ENCODE data around the gene SMARCD1.

DNA sequence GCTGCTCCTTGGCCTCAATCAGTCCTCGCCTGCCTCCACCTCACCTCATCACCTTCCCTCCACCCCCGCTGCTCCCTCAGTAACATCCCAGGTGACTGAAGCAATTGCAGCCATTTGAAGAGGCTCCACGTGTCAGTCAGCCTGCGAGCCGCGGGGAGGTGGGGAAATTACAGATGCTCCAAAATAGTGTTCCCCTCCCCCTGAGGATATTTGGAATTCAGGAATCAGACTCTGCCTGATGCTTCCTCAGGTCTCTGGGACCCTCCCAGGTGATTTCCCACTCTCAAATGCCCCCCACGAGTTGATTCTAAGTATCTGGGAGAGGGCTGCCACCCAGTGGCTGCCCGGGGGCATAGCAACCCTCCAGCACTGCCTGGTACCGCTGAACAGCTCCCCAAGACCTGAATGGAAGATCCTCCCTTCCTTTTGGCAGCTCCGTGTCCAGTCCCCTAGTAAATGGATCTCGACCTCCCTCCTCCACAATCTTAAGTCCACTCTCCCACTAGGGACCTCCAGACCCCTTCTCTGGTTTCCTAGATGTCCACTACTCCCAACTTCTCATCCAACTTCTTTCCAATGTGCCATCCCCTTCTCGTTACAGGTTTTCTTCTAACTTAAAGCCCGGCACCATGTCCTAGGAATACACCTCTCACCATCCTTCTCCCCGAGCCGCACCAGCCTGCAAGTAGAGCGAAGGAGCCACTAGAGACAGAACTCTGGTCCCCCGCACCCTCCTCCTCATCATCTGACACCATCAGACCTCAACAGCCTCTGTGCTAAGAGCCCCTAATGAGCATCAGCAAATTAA is 29.1 kb upstream of the SMARCD1 start:
- TF ChIP-seq, protein P1, sequence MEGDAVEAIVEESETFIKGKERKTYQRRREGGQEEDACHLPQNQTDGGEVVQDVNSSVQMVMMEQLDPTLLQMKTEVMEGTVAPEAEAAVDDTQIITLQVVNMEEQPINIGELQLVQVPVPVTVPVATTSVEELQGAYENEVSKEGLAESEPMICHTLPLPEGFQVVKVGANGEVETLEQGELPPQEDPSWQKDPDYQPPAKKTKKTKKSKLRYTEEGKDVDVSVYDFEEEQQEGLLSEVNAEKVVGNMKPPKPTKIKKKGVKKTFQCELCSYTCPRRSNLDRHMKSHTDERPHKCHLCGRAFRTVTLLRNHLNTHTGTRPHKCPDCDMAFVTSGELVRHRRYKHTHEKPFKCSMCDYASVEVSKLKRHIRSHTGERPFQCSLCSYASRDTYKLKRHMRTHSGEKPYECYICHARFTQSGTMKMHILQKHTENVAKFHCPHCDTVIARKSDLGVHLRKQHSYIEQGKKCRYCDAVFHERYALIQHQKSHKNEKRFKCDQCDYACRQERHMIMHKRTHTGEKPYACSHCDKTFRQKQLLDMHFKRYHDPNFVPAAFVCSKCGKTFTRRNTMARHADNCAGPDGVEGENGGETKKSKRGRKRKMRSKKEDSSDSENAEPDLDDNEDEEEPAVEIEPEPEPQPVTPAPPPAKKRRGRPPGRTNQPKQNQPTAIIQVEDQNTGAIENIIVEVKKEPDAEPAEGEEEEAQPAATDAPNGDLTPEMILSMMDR (IDR thresholded peaks at IDR 0.05), result peak; percentile 76 to 94 (median 86)
- TF ChIP-seq POLR2A (IDR thresholded peaks at IDR 0.05), result no peak
